HG02759 (cell line): ENCODE data around the gene TMEM207.
A peak's percentile ranks its signal among the peaks of the same experiment; 100 is the strongest.

Experiments used
- ATAC-seq: cut with Tn5 transposase; IDR thresholded peaks from one replicate; pipeline ENCODE4 v1.9.1; 2021; ENCODE audit warnings: mild to moderate bottlenecking, moderate library complexity; ENCODE audit not compliant: unreplicated experiment

Gene TMEM207

GRCh38 chr3:190444576-190445145 is 5.0 kb downstream of the TMEM207 start:
- ATAC-seq = no peak

- no peak for ATAC-seq
Observed at GRCh38 chr3:190444006-190444405, 5.7 kb downstream of the TMEM207 start.

- no peak for ATAC-seq
Observed at GRCh38 chr3:190443257-190443656, 6.4 kb downstream of the TMEM207 start.

- ATAC-seq = no peak
Observed at GRCh38 chr3:190442240-190442639, 7.5 kb downstream of the TMEM207 start.

- ATAC-seq = no peak
Observed at GRCh38 chr3:190436331-190436730, 13.4 kb downstream of the TMEM207 start.

- ATAC-seq = no peak
Observed at GRCh38 chr3:190435618-190436017, 14.1 kb downstream of the TMEM207 start.

GRCh38 chr3:190433626-190434025 is 16.1 kb downstream of the TMEM207 start:
- no peak for ATAC-seq

GRCh38 chr3:190432216-190432615 is 17.5 kb downstream of the TMEM207 start:
- ATAC-seq = no peak

- ATAC-seq = no peak
Observed at GRCh38 chr3:190430906-190431305, 18.8 kb downstream of the TMEM207 start.

- no peak for ATAC-seq
Observed at GRCh38 chr3:190429681-190430080, 20.0 kb downstream of the TMEM207 start.

- no peak for ATAC-seq
Observed at GRCh38 chr3:190426806-190427507, 22.7 kb downstream of the TMEM207 start.

GRCh38 chr3:190425833-190426232 is 23.9 kb downstream of the TMEM207 start:
- ATAC-seq = no peak

GRCh38 chr3:190424478-190425439 is 24.9 kb downstream of the TMEM207 start:
- peak; percentile 78 for ATAC-seq

GRCh38 chr3:190424108-190424477 is 25.6 kb downstream of the TMEM207 start:
- peak; percentile 7 for ATAC-seq

GRCh38 chr3:190414297-190414696 is 35.4 kb downstream of the TMEM207 start:
- ATAC-seq = no peak

- ATAC-seq = no peak
Observed at GRCh38 chr3:190404715-190405114, 45.0 kb downstream of the TMEM207 start.

GRCh38 chr3:190401963-190402362 is 47.7 kb downstream of the TMEM207 start:
- no peak for ATAC-seq

- no peak for ATAC-seq
Observed at GRCh38 chr3:190399677-190400076, 50.0 kb downstream of the TMEM207 start.

GRCh38 chr3:190397889-190398288 is 51.8 kb downstream of the TMEM207 start:
- no peak for ATAC-seq

- no peak for ATAC-seq
Observed at GRCh38 chr3:190396001-190396400, 53.7 kb downstream of the TMEM207 start.

GRCh38 chr3:190388703-190389102 is 61.0 kb downstream of the TMEM207 start:
- no peak for ATAC-seq
